Measurements from ENCODE around the gene TRIM69.

TRIM69 gene

DNA sequence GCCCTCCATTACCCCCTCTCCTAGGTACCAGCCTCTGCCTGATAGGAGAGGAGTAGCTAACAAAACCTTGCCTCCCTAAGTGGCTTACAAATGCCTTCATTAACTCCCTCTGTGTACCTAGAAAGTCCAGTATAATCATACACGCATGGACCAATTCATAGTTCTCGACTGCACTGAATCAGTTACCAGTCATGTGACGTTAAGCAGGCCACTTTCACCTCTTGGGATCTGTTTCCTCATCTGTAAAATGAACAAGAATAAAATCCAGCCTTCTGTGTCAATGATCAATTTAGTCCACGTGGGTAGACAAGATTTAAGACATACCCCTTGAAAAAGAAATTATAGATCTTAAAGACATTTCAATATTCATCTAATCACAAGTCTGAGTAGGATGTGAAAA is 72.2 kb downstream of the TRIM69 start:
- DNase-seq (ENCODE audit: low read depth): no peak

DNA sequence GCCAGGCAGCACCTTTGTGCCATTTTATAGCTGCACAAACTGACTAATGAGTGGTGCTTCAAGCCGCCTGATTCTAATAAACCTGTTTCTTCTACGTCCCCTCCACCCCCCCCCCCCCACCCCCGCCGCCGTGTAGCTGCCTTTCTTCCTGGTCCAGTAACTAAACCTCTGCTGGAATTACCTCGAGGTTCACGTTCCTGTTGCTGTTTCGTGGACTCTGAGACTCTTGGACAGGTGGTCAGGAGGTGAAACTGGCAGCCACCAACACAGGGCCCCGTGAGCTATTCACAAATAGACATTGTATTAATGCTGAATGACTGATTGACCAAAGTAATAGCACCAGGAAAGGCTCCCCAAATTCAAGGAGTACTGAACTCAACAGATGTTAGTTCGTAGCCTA is 73.9 kb downstream of the TRIM69 start:
- DNase-seq (ENCODE audit: low read depth): no peak

- no peak for DNase-seq (ENCODE audit: low read depth)
These were observed 75.0 kb downstream of the TRIM69 start for GRCh38 chr15:44811337-44811736.

DNA sequence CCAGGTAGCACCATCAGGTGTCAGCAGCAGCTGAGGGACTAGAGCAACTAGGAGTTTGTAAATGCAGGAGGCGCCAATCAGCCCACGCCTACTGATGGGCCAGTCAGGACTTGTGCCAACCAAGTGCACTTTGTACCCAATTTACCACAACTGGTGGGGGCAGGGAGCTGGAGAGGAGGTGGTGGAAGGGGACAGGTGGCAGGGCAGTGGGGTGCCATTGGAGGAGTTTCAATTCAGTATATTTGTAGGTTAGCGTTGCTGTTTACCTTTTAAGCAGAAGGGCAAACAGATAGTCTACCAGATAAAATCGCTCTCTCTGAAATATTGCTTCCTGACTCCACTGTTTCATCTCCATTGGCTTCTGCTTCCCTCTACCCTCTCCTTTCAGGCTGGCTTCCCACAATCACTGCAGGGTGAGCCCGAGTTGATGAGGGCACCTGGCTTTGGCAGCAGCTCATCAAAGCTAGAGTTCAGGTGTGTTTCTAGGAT is 75.7 kb downstream of the TRIM69 start:
- no peak for DNase-seq (ENCODE audit: low read depth)

- DNase-seq (ENCODE audit: low read depth): no peak
These were observed 76.9 kb downstream of the TRIM69 start for GRCh38 chr15:44813231-44813630.

All from activated gamma-delta T cell treated with anti-CD3 and anti-CD28 coated beads, Interleukin-2, amount 50 U/mL, for 16 hours (primary cell).